ENCODE measurements around the gene AARS1.
A peak's percentile ranks its signal among the peaks of the same experiment; 100 is the strongest.
"Not testable (repeated sequence)": the region's sequence is repeated elsewhere in the genome, so short reads cannot be mapped to it uniquely, and the experiment has no call there.

AARS1 gene

DNA sequence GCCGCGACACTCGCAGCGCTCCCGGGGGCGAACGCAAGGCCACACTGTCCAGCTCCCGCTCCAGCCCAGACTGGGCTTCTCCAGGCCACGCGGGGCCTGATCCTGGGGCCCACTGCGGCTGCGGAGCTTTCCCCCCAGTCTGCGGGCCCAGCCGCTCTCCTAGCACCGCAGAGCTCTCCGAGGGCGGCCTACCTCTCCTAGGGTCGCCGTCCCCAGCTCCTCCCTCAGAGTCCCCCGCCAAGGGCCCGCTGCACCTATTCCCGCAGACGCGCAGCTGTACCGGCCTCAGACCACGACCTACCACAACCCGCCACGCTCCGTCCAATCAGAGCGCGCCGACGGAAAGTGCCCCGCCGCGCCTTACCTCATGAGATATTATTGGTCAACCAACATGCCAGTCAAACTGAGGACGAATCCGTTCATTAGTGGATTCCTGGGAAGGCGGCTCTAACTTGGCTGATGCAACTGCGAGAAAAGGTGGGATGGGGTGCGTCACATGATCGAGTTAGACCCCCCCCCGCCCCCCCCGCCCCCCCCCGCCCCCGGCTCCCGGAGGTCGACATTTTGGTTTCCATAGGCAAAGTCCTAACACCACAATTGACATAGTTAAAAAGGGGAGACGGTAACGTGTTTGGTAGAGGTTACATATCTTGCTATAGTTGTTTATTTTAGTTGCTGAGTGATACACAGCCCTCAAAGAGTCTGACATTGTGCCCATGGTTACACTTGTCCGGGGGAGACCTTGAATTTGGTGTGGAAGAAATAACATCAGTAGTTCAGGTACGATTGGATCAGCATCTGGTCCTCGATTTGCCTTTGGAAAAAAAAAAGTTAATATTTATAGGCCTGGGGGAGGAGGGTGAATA is at the start of gene AARS1:
Gene AARS1 (minus strand): TSS at position 278 of the 866 bp plus-strand sequence. CDS start 6,743 bp downstream, outside the sequence.
- peak; percentile 99 for DNase-seq

DNA sequence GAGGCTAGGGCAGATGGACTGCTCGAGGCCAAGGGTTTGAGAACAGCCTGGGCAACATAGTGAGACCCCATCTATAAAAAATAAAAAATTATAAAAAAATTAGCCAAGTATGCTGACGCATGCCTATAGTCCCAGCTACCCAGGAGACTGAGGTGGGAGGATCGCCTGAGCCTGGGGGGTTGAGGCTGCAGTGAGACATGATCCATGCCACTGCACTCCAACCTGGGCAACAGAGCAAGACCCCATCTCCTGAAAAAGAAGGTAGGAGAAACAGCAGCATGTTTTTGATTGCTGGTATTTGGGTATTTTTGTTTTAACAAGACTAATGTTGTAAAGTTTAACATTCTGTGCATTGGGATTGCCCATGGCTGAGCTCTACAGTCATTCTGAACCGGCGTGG is 48.5 kb upstream of the AARS1 start:
- no peak for DNase-seq

DNA sequence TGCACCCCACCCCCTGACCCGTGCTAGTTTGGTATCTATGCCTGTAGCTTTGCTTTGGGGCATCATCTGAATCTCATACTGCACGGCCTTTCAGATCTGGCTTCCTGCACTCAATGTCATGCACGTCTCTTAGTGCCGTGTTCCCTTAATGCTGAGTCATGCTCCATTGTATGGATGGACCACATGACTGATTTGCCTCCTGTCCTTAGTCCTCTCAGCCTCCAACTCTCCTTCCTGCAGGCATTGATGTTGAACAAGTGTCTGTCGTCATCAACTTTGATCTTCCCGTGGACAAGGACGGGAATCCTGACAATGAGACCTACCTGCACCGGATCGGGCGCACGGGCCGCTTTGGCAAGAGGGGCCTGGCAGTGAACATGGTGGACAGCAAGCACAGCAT is 43.4 kb upstream of the AARS1 start:
- DNase-seq, result not testable (repeated sequence)

DNA sequence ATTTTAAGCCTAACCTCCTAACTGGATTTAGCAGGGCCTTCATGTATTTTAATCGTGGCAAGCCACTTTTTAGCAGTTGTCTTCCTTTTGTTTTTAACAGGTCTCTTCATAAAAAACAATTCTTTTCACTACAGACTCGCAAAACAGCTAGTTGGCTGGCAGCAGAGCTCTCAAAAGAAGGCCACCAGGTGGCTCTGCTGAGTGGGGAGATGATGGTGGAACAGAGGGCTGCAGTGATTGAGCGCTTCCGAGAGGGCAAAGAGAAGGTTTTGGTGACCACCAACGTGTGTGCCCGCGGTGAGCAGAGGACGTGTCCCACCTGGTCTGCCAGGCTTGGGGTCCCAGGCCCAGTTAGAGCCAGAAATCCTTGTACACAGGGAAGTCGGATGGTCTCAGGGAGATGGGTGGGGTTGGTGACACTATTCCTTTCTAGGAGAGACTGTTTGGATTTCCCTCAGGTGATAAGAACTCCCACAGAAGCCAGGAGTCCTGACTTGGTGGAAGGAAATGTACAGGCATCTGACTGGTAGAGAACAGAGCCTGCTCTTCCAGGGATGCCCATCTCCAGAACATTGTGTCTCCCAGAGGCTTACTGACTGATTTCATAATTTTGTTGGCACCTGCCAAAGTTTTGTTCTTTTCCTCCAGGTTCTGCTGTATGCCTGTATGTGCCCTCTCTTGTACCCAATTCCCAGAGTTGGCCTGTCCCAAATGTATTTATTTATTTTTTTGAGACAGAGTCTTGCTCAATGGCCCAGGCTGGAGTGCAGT is 42.5 kb upstream of the AARS1 start:
- DNase-seq, result no peak

DNA sequence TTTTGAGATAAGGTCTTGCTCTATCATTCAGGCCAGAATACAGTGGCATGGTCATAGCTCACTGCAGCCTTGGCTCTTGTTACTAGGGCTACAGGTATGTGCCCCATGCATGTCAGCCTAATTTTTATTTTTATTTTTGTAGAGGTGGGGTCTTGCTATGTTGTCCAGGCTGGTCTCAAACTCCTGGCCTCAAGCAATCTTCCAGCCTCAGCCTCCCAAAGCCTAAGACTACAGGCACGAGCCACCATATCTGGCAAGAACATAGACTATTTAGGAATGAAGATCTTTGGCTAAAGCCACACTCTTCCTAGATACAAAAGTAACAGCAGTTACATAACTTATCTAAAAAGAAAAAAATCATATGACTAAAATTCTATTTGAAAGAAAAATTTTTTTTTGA is 41.8 kb upstream of the AARS1 start:
- no peak for DNase-seq

DNA sequence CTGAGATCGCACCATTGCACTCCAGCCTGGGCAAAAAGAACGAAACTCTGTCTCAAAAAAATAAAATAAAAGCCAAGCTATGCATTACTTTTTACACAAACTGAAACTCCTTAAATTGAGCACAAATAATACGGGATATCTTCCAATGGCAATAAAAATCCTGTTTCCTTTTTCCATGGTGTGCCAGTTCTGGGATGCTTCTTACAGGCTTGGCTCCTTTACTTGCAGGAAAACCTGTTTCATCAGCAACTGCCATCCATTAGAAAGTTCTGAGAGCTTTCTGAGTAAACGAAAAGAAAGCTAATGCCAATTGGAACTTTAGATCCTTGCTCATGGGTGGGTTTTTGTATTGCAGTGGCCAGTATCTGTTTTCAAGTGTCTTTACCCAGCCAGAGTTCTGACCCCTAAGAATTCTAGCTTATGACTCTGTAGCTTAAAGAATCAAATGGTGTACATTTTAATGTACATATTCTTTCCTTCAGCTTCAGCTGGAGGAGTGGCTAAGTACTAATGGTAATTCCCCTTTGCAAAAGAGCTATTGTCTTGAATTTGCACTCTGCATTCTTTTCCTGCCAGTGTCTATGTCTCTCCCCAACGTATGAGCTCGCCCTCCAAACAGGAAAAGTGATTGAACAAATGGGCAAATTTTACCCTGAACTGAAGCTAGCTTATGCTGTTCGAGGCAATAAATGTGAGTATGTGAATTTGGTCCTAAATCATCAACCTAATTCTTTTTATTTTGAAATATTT is 35.9 kb upstream of the AARS1 start:
- no peak for DNase-seq

DNA sequence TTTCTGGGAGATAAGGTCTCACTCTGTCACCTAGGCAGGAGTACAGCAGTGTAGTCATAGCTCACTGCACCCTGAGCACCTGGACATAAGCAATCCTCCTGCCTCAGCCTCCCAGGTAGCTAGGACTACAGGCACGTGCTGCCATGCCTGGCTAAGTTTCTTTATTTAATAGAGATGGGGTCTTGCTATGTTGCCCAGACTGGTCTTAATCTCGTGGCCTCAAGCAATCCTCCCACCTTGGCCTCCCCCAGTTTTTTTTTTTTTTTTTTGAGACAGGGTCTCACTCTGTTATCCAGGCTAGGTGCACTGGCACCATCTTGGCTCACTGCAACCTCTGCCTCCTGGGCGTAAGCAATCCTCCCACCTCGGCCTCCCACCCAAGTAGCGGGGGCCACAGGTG is 30.8 kb upstream of the AARS1 start:
- DNase-seq, result no peak

DNA sequence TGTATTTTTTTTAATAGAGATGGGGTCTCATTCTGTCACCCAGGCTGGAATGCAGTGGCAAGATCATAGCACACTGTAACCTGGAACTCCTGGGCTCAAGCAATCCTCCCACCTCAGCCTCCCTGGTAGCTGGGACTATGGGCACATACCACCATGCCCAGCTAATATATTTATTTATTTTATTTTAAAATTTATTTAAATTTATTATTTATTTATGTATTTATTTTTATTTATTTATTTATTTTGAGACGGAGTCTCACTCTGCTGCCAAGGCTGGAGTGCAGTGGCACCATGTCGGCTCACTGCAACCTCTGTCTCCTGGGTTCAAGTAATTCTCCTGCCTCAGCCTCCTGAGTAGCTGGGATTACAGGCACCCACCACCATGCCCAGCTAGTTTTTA is 18.4 kb upstream of the AARS1 start:
- not testable (repeated sequence) for DNase-seq

DNA sequence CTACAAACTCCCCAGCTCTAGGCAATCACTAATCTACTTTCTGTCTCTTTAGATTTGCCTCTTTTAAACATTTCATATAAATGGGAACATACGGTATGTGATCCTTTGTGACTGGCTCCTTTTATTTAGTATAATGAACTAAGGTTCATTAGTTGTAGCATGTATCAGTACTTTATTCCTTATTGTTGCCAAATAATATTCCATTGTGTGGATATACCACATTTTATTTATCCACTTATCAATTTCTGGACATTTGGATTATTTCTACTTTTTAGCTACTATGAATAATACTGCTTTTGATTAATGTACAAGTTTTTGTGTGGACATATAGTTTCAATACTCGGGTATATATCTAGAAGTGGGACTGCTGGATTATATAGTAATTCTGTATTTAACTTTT is 17.6 kb upstream of the AARS1 start:
- DNase-seq, result no peak

DNA sequence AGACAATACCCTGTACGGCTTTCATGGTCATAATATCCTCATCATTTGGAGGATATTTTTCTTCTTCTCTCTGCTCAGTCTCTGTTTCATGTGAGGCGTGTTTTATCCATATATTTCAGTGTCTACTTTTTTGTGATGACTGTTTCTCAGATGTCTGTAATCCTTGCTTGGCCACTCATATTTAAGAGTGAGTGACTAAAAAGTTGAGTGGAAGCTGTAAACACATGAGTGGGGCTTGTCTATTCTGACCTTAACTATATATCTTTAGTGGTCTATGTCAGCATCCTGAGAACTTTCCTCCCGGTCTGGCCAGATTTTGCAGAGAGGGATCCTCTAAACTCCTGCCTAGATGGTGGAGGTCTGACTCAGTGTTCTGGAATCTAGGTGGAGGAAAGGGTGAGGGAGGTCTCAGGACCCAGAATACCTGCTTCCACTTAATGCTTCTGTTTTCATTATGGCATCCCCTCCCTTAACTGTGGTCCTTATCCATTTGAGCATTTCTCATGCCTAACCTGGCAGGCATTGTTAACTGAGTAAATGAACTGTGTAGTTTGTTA is 15.7 kb upstream of the AARS1 start:
- no peak for DNase-seq

DNA sequence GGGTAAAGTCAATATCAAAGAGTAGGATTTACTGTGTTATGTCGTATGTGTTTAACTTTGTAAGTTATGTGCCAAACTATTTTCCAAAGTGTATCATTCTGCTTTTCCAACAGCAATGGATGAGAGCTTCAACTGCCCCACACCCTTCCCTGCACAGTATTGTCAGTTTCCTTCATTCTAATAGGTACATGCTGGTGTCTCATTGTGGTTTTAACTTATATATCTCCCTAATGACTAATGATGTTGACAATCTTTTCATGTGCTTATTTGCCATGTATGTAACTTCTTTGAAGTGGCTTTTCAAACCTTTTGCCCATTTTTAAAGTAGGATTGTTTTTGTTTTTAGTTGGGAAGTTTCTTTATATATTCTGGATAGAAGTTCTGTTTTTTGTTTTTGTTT is 13.4 kb upstream of the AARS1 start:
- no peak for DNase-seq

DNA sequence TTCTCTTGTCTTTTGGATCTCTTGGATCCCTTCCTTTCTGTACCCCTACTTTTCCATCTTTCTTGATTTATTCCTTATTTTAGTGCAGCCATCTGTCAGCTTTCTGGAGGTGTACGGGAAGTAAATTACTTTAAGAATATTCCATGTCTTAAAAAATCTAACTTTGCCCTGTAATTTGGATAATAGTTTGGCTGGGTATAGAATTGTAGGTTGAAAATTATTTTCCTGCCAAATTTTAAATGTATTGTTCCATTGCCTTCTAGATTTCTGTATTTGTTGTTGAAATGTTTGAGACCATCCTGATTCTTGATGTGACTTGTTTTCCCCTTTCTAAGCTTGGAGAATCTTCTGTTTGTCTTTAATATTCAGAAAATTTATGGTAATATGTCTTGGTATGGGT is 11.8 kb upstream of the AARS1 start:
- no peak for DNase-seq

DNA sequence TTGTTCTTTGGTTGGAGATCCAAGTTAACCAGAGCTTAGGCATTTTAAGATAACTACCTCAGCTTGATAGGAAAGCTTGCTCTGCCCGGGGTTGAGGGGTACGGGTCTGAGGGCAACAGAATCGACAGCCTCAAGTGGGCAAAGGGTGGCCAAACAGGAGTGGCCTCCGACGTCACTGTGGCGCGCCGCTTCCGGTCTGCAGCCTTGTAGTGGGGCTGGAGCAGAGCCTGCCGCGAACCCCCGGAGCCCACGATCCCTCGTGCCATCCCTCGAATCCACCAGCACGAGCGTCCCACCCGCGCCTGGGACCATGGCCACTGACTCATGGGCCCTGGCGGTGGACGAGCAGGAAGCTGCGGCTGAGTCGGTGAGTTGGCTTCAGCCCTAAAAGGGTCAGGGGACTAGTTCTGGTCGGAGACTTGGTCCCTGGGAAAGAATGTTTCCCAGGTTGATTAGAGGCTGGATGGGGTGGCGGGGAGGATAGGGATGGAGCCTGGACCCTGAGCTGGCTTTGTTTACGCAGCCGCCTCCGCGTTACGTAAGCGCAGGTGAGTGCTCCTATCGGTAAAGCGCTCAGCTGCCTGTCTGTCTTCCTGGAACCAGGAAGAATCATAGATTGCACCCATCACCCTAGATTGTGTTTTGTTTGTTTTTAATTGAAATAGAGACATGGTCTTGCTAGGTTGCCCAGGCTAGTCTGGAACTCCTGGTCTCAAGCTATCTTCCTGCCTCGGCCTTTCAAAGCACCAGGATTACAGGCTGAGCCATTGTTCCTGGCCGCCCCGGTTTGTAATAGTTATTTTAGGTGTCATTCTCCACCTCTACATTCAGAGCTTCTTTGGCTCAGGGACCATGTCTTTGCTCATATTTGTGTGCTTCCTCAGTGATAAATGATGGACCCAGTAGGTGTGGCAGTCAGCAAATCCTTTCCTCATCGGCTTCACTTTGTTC is 10.0 kb upstream of the AARS1 start, which contains the start of gene DDX19B:
Gene DDX19B (plus strand): TSS at position 199 of the 951 bp plus-strand sequence. CDS start 112 bp downstream, at position 311.
- DNase-seq, result peak; percentile 86

DNA sequence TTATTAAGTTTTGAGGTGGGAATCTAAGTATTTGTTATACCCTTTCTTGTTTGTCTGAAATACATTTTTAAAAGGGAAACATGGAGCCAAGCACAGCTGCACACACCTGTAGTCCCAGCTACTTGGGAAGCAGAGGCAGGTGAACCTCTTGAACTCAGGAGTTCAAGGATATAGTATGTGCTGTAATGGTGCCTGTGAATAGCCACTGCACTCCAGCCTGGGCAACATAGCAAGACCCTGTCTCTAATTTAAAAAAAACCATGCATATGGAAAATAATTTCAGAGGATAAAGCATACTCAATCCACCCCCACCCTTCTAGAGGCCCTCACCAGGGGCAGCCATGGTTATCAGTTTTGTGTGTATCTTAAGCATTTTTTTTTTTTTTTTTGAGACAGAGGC is 6.3 kb upstream of the AARS1 start:
- DNase-seq, result no peak

DNA sequence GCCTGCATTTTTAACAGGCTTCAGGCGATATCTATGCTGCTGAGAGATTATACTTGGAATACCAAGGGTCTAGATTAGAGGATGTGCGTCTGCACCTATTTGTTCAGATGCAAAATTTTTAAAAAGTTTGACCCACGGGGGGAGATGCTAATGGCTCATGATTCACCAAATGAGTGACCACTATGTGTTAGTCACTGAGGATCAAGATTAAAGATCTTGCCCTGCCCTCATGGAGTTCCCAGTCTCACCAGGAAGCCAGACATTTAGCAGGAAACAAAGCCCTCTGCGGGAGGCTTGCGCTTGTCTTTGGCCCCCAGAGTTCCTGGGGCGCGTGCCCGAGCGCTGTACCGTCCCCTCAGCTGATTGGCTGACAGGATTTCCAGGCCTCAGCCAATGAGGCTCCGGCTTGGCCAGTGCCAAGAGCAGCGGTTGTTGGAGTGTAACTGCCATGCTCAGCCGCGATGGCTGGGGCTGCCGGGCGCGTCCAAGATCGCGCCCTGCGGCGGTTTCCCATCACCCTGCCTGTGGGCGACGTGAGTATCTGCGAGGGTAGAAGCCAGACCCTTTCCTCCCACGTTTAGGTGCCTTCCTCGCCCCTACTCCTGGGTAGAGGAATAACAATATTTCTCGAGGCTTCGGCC is 5.2 kb upstream of the AARS1 start:
- no peak for DNase-seq

DNA sequence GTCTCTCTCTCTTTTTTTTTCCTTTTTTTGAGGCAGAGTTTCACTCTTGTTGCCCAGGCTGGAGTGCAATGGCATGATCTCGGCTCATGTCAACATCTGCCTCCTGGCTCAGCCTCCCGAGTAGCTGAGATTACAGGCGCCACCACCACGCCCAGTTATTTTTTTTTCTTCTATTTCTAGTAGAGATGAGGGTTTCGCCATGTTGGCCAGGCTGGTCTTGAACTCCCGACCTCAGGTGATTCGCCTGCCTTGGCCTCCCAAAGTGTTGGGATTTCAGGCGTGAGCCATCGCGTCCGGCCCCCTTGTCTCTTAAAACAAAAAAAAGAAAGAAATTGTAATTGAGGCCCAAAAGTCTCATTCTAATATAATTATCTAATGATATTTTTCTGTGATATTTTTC is 2.8 kb upstream of the AARS1 start:
- not testable (repeated sequence) for DNase-seq

DNA sequence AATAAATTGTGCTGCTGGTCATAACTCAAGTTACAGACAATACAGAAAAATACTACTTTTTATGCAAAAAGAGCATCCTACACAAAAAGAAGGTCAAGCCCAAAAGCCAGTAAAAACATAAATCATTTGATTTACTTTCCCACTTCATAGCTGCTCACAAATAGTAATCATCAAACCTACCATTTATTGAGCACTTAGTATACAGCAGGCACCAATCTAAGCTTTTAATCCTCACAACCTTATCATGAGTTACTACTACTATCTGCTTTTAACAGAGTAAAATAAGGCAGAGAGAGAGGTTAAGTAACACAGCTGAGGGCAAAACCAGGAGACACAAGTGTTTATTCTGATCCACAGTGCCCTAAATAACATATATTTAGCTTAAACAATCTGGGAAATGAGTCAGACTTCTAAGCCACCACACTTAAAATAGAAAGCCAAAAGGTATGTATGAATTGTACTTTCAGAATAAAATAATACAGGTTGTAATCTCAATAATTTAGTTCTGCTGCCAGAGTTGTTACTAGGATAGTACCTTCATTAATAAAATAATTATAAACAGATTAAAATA is 1.7 kb upstream of the AARS1 start:
- no peak for DNase-seq

DNA sequence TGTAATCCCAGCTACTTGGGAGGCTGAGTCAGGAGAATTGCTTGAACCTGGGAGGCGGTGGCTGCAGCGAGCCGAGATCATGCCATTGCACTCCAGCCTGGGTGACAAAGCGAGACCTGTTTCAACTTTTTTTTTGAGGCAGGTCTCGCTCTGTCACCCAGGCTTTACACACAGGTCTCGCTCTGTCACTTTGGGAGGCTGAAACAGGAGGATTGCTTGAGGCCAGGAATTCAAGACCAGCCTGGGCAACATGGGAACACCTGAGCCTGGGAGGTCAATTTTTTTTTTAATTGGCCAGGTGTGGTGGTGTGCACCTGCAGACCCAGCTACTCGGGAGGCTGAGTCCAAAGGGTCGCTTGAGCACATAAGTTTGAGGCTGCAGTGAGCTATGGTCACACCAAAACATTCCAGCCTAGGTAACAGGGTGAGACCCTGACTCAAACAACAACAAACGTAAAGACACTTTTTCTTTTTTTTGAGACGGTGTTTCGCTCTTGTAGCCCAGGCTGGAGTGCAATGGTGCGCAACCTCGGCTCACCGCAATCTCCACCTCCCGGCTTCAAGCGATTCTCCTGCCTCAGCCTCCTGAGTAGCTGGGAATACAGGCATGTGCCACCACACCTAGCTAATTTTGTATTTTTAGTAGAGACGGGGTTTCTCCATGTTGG is 1.9 kb downstream of the AARS1 start:
- DNase-seq, result not testable (repeated sequence)

DNA sequence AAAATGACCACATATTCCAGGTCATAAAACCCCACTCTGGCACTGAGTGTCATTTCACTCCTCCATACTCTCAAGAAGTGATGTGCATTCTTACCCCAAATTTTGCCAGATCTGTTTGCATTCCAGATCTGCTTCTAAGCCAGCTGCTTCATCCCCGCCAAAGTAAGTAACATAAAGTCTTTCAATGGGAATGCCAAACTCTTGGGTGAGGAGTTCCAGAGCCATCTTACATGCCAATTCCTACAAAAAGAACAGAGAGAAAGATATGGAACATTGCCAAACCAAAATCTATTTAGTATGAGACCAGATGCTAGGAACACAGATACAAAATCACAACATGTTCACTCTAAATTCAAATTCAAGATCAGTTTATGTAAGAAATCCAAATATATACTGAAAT is 12.9 kb downstream of the AARS1 start:
- no peak for DNase-seq

DNA sequence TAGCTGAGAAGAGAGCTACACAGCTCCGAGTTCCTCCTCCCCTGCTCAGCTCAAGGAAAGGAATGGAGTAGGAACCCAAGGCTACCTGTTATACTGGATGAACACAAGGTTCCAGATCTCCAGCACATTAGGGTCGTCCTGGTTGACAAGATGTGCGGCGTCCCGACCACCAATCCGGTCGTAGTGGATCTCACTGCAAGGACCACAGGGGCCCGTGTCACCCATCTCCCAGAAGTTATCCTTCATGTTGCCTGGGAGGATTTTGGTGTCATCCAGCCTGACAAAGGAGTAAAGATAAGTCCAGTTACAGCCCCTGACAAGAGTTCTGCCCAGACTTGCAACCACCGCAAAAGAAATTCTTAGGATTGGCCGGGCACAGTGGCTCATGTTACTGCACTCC is 17.6 kb downstream of the AARS1 start:
- no peak for DNase-seq

All from left hindlimb (tissue), 1 donor.